Osteoblast (primary cell): ENCODE data around the gene CPED1. TPM values are rescaled to one million over a fixed set of nuclear protein-coding genes. Genes with fewer than 3 reads are reported as not detected.
A peak's percentile ranks its signal among the peaks of the same experiment; 100 is the strongest.

Experiments used
- DNase-seq: peaks from one replicate; pipeline ENCODE4 v3.0.0; 2011; ENCODE audit warnings: low spot score, mixed read lengths; ENCODE audit not compliant: insufficient read length; ENCODE audit errors: missing footprints
- H2AFZ ChIP-seq: 2 replicates; pipeline ENCODE4 v1.6.0; 2011; ENCODE audit warnings: mild to moderate bottlenecking, low read length
- H3K27ac ChIP-seq: 2 replicates; pipeline ENCODE4 v1.5.1; 2011; ENCODE audit warnings: mild to moderate bottlenecking, low read depth, low read length, moderate library complexity
- H3K27me3 ChIP-seq: 2 replicates; pipeline ENCODE4 v1.6.0; 2012; ENCODE audit warnings: mild to moderate bottlenecking, control low read depth, inconsistent platforms, low read length, moderate library complexity; ENCODE audit not compliant: insufficient read depth
- H3K36me3 ChIP-seq: 2 replicates; pipeline ENCODE4 v1.5.1; 2011; ENCODE audit warnings: mild to moderate bottlenecking, low read length, control low read depth, moderate library complexity; ENCODE audit not compliant: insufficient read depth
- H3K4me1 ChIP-seq: 2 replicates; pipeline ENCODE4 v1.5.1; 2011; ENCODE audit warnings: mild to moderate bottlenecking, low read length, control low read depth, moderate library complexity; ENCODE audit not compliant: insufficient read depth
- H3K4me2 ChIP-seq: 2 replicates; pipeline ENCODE4 v1.6.0; 2011; ENCODE audit warnings: mild to moderate bottlenecking, low read length; ENCODE audit not compliant: insufficient read depth
- H3K4me3 ChIP-seq: fragments of 200-600 bp; sonication (generic); 3 replicates; pipeline ENCODE4 v1.5.1; 2012; ENCODE audit warnings: mild to moderate bottlenecking, low read length, inconsistent platforms; ENCODE audit not compliant: insufficient read depth
- H3K79me2 ChIP-seq: 2 replicates; pipeline ENCODE4 v1.6.0; 2012; ENCODE audit warnings: mild to moderate bottlenecking, low read length, control low read depth, inconsistent platforms; ENCODE audit not compliant: insufficient read depth
- H3K9me3 ChIP-seq: 2 replicates; pipeline ENCODE4 v1.5.1; 2011; ENCODE audit warnings: low read depth, low read length, control low read depth
- H4K20me1 ChIP-seq: 2 replicates; pipeline ENCODE4 v1.6.0; 2012; ENCODE audit warnings: mild to moderate bottlenecking, low read length, control low read depth; ENCODE audit not compliant: insufficient read depth
- CTCF ChIP-seq: IDR thresholded peaks from 2 replicates; pipeline ENCODE4 v1.5.1; 2011; ENCODE audit warnings: mild to moderate bottlenecking, low read depth, low read length, moderate library complexity; ENCODE audit errors: extremely low read depth
- total RNA-seq: library from RNA; depleted of rRNA; stranded (reverse); fragments of >200 nt; gene quantifications from 2 replicates; pipeline ENCODE4 v1.2.3, GENCODE V29; 2012

Gene CPED1
- total RNA-seq, 1 donor, result 30.8 TPM

- Histone ChIP-seq H2AFZ (no peak overlapping the region), H3K36me3 (no peaks in the 10 kb centered on the region), H4K20me1 (no peaks in the 10 kb centered on the region), H3K4me3 (peak overlapping the region; percentile 26), H3K79me2 (peaks cover 48% of the 10 kb centered on the region), H3K4me2 (peak overlapping the region; percentile 71), H3K27me3 (no peaks in the 10 kb centered on the region), H3K9me3 (no peaks in the 10 kb centered on the region), H3K27ac (peak overlapping the region; percentile 38), H3K4me1 (peaks cover 42% of the 10 kb centered on the region)
- no peak for TF ChIP-seq CTCF
- DNase-seq, result no peak
Observed at GRCh38 chr7:121000081-121000983, 11.8 kb downstream of the CPED1 start.

GRCh38 chr7:121001234-121001906 lies 12.9 kb downstream of the CPED1 start:
- no peak overlapping the region for H2AFZ ChIP-seq
- DNase-seq, result no peak
- H3K27ac ChIP-seq, result peak overlapping the region; percentile 52
- no peak overlapping the region for H3K4me3 ChIP-seq
- TF ChIP-seq CTCF, result no peak
- peaks cover 53% of the 10 kb centered on the region for H3K79me2 ChIP-seq
- H4K20me1 ChIP-seq, result no peaks in the 10 kb centered on the region
- H3K27me3 ChIP-seq, result no peaks in the 10 kb centered on the region
- no peak overlapping the region for H3K4me2 ChIP-seq
- no peaks in the 10 kb centered on the region for H3K36me3 ChIP-seq
- H3K9me3 ChIP-seq, result no peaks in the 10 kb centered on the region
- peaks cover 43% of the 10 kb centered on the region for H3K4me1 ChIP-seq

- Histone ChIP-seq H3K27ac (peak overlapping the region; percentile 52), H3K4me1 (peaks cover 46% of the 10 kb centered on the region), H3K27me3 (no peaks in the 10 kb centered on the region), H3K9me3 (no peaks in the 10 kb centered on the region), H3K36me3 (no peaks in the 10 kb centered on the region), H2AFZ (peak overlapping the region; percentile 10), H3K79me2 (peaks cover 55% of the 10 kb centered on the region), H4K20me1 (no peaks in the 10 kb centered on the region), H3K4me3 (no peak overlapping the region), H3K4me2 (peak overlapping the region; percentile 56)
- no peak for DNase-seq
- peak; percentile 10 for TF ChIP-seq CTCF
Observed at GRCh38 chr7:121002048-121002756, 13.7 kb downstream of the CPED1 start.
